WTC11 (cell line): ENCODE measurements around the gene ARMH2.

Experiments used
- SP1 ChIP-seq: sonication (generic); formaldehyde crosslinking; conservative IDR thresholded peaks from 2 replicates; pipeline ENCODE4 v1.8.1; 2022; ENCODE audit warnings: missing genetic modification reagents
- TF ChIP-seq, protein P1 (sequence below): fragments of 200-600 bp; IDR thresholded peaks from 2 replicates; pipeline ENCODE4 v1.8.0; 2022; ENCODE audit warnings: antibody characterized with exemption
- TF ChIP-seq, protein P2 (sequence below): fragments of 250-450 bp; sonication (Bioruptor Pico); IDR thresholded peaks from 2 replicates; pipeline ENCODE4 v2.1.2; 2022; ENCODE audit warnings: mild to moderate bottlenecking, moderate library complexity

DNA sequence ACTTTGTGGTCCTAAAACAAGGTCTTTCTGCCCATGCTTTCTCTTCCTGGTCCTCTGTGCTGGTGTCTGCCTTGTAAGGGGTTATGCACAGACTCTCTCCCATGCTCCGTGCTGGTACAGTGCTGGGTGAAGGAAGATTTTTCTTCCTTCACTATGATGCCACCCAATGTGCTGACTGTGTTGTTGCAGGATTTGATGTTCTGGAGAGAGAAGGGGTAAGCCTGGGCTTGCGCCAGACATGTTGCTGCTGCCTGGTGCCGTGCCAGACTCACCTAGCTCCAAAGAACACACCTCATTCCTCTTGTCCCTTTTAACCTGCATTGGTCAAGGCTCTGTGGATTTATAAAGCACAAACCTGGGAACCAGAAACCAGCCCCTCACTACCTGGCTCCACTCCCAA lies 28.4 kb upstream of the ARMH2 start:
- TF ChIP-seq SP1 (CRISPR knock-in tag), result no peak
- TF ChIP-seq, protein P1, sequence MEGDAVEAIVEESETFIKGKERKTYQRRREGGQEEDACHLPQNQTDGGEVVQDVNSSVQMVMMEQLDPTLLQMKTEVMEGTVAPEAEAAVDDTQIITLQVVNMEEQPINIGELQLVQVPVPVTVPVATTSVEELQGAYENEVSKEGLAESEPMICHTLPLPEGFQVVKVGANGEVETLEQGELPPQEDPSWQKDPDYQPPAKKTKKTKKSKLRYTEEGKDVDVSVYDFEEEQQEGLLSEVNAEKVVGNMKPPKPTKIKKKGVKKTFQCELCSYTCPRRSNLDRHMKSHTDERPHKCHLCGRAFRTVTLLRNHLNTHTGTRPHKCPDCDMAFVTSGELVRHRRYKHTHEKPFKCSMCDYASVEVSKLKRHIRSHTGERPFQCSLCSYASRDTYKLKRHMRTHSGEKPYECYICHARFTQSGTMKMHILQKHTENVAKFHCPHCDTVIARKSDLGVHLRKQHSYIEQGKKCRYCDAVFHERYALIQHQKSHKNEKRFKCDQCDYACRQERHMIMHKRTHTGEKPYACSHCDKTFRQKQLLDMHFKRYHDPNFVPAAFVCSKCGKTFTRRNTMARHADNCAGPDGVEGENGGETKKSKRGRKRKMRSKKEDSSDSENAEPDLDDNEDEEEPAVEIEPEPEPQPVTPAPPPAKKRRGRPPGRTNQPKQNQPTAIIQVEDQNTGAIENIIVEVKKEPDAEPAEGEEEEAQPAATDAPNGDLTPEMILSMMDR, result no peak
- TF ChIP-seq, protein P2, sequence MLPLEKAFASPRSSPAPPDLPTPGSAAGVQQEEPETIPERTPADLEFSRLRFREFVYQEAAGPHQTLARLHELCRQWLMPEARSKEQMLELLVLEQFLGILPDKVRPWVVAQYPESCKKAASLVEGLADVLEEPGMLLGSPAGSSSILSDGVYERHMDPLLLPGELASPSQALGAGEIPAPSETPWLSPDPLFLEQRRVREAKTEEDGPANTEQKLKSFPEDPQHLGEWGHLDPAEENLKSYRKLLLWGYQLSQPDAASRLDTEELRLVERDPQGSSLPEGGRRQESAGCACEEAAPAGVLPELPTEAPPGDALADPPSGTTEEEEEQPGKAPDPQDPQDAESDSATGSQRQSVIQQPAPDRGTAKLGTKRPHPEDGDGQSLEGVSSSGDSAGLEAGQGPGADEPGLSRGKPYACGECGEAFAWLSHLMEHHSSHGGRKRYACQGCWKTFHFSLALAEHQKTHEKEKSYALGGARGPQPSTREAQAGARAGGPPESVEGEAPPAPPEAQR (CRISPR knock-in tag), result no peak
